IMR-90 (cell line): ENCODE results near the gene RMI2. TPM values are rescaled to one million over a fixed set of nuclear protein-coding genes. Genes with fewer than 3 reads are reported as not detected.

Experiments
- ATAC-seq: fragments of 200-7000 bp; cut with Tn5 transposase; 2 replicates; pipeline ENCODE4 v1.9.1; 2020; ENCODE audit warnings: low read depth, mild to moderate bottlenecking, moderate library complexity
- BruUV-seq: library from RNA; stranded (reverse); fragments of 400-500 nt; replicated peaks from 2 replicates; lab custom pipeline; 2021; lab: Mats Ljungman, UMichigan
- CTCF ChIA-PET: fragments of 300-600 bp; formaldehyde crosslinking; extraction: SDS; loops from one replicate; lab custom pipeline; 2021; ENCODE audit warnings: antibody characterized with exemption; lab: Yijun Ruan, JAX
- POLR2A ChIA-PET: fragments of 300-600 bp; sonication (Branson Sonifier 250); formaldehyde crosslinking; loops from one replicate; lab custom pipeline; 2022; ENCODE audit warnings: antibody characterized with exemption; ENCODE audit not compliant: unreplicated experiment; lab: Charles Lee
- DNase-seq: peaks from one replicate; pipeline ENCODE4 v3.0.0; 2013
- H2AFZ ChIP-seq: replicated peaks from 2 replicates; pipeline ENCODE3; 2013; ENCODE audit warnings: low read length, mild to moderate bottlenecking; ENCODE audit not compliant: poor library complexity
- H2AK5ac ChIP-seq: 2 replicates; pipeline ENCODE4 v1.6.1; 2013; ENCODE audit warnings: low read depth, low read length, inconsistent platforms
- H2AK9ac ChIP-seq: replicated peaks from 2 replicates; pipeline ENCODE3; 2013; ENCODE audit warnings: mild to moderate bottlenecking, low read depth, low read length, moderate library complexity; ENCODE audit not compliant: poor library complexity
- H2BK120ac ChIP-seq: 2 replicates; pipeline ENCODE4 v1.6.1; 2013; ENCODE audit warnings: low read depth, low read length, inconsistent platforms
- H2BK15ac ChIP-seq: 3 replicates; pipeline ENCODE4 v1.6.1; 2013; ENCODE audit warnings: low read depth, low read length, inconsistent platforms
- H2BK20ac ChIP-seq: 2 replicates; pipeline ENCODE4 v1.6.1; 2013; ENCODE audit warnings: low read depth, mild to moderate bottlenecking, inconsistent platforms, low read length, moderate library complexity
- H2BK5ac ChIP-seq: 2 replicates; pipeline ENCODE4 v1.6.1; 2013; ENCODE audit warnings: mild to moderate bottlenecking, low read depth, low read length, inconsistent platforms; ENCODE audit not compliant: poor library complexity, severe bottlenecking
- H3K14ac ChIP-seq: replicated peaks from 2 replicates; pipeline ENCODE4 v1.6.1; 2013; ENCODE audit warnings: low read depth, low read length, inconsistent platforms
- H3K18ac ChIP-seq: 2 replicates; pipeline ENCODE4 v1.6.1; 2013; ENCODE audit warnings: low read depth, low read length, control low read depth
- H3K23ac ChIP-seq: 2 replicates; pipeline ENCODE4 v1.6.1; 2013; ENCODE audit warnings: low read depth, low read length, inconsistent platforms
- H3K27ac ChIP-seq: 2 replicates; pipeline ENCODE4 v1.5.1; 2013; ENCODE audit warnings: mild to moderate bottlenecking, control low read depth, low read length; ENCODE audit not compliant: insufficient read depth
- H3K27me3 ChIP-seq: 2 replicates; pipeline ENCODE4 v1.6.1; 2013; ENCODE audit warnings: low read length; ENCODE audit not compliant: control insufficient read depth, insufficient read depth
- H3K36me3 ChIP-seq: 2 replicates; pipeline ENCODE4 v1.6.1; 2013; ENCODE audit warnings: low read length, mixed read lengths; ENCODE audit not compliant: control insufficient read depth, insufficient read depth
- H3K4ac ChIP-seq: 2 replicates; pipeline ENCODE4 v1.6.1; 2013; ENCODE audit warnings: low read depth, low read length, inconsistent platforms
- H3K4me1 ChIP-seq: 2 replicates; pipeline ENCODE4 v1.6.1; 2013; ENCODE audit warnings: low read length, mixed read lengths; ENCODE audit not compliant: control insufficient read depth, insufficient read depth
- H3K4me2 ChIP-seq: 2 replicates; pipeline ENCODE4 v1.6.1; 2013; ENCODE audit warnings: low read depth, mild to moderate bottlenecking, control low read depth, low read length, moderate library complexity
- H3K4me3 ChIP-seq: 2 replicates; pipeline ENCODE4 v1.5.1; 2013; ENCODE audit warnings: low read depth, mild to moderate bottlenecking, control low read depth, low read length, moderate library complexity; ENCODE audit not compliant: insufficient read depth
- H3K56ac ChIP-seq: 2 replicates; pipeline ENCODE4 v1.6.1; 2013; ENCODE audit warnings: low read length, inconsistent platforms; ENCODE audit not compliant: insufficient read depth; ENCODE audit errors: extremely low read depth
- H3K79me1 ChIP-seq, 2 experiments: 2 replicates each; pipeline ENCODE4 v1.6.1; 2013; ENCODE audit warnings: low read length in 2 of 2, inconsistent platforms in 1 of 2, low read depth in 1 of 2
- H3K9ac ChIP-seq: 2 replicates; pipeline ENCODE4 v1.6.1; 2013; ENCODE audit warnings: low read depth, low read length, control low read depth
- H3K9me1 ChIP-seq: 2 replicates; pipeline ENCODE4 v1.6.1; 2013; ENCODE audit warnings: low read length, inconsistent platforms; ENCODE audit not compliant: insufficient read depth
- H3K9me3 ChIP-seq: 2 replicates; pipeline ENCODE4 v1.6.1; 2013; ENCODE audit warnings: low read length; ENCODE audit not compliant: control insufficient read depth, insufficient read depth
- H4K20me1 ChIP-seq: 2 replicates; pipeline ENCODE4 v1.6.1; 2013; ENCODE audit warnings: low read length, inconsistent platforms; ENCODE audit not compliant: insufficient read depth
- H4K5ac ChIP-seq: 2 replicates; pipeline ENCODE4 v1.6.1; 2013; ENCODE audit warnings: mild to moderate bottlenecking, low read depth, low read length, control low read depth
- H4K8ac ChIP-seq, 2 experiments: 2 replicates each; pipeline ENCODE4 v1.6.1; 2013; ENCODE audit warnings: low read depth in 2 of 2, low read length in 2 of 2, control low read depth in 1 of 2, inconsistent platforms in 1 of 2
- H4K91ac ChIP-seq: 2 replicates; pipeline ENCODE4 v1.6.1; 2013; ENCODE audit warnings: low read depth, low read length, inconsistent platforms; ENCODE audit not compliant: insufficient read depth
- BHLHE40 ChIP-seq: fragments of 150-350 bp; IDR thresholded peaks from 2 replicates; pipeline ENCODE4 v1.6.1; 2016; ENCODE audit warnings: mild to moderate bottlenecking, low read depth, low read length
- NFE2L2 ChIP-seq: fragments of 150-350 bp; IDR thresholded peaks from 2 replicates; pipeline ENCODE4 v1.6.1; 2016; ENCODE audit warnings: low read depth, mild to moderate bottlenecking, low read length
- POLR2A ChIP-seq: IDR thresholded peaks from 2 replicates; pipeline ENCODE4 v1.6.1; 2012; ENCODE audit warnings: mild to moderate bottlenecking, low read depth, low read length
- RFX5 ChIP-seq: IDR thresholded peaks from 2 replicates; pipeline ENCODE4 v1.8.0; 2012; ENCODE audit warnings: low read depth, mild to moderate bottlenecking, low read length, moderate library complexity
- WGBS, 2 experiments: methylation state at CpG; one replicate each; pipeline versions ENCODE4 v1.1.5 to v1.1.7; 2013; ENCODE audit warnings: missing lambda C conversion rate in 2 of 2; ENCODE audit not compliant: insufficient read length in 1 of 2; ENCODE audit errors: extremely low coverage in 2 of 2; 5-methylcytosine and 5-hydroxymethylcytosine counted together
- dilution Hi-C: fragments of 300-500 bp; cut with HindIII; formaldehyde crosslinking; loops from one replicate; pipeline ENCODE4 v1.14.3; 2018; ENCODE audit warnings: low sequenced_read_pairs; ENCODE audit not compliant: unreplicated experiment
- in situ Hi-C: fragments of 300-500 bp; cut with MboI; formaldehyde crosslinking; loops from 3 replicates; pipeline ENCODE4 v1.14.3; 2019; ENCODE audit warnings: low sequenced_read_pairs, inconsistent platforms, mixed read lengths
- intact Hi-C: fragments of 100-400 bp; cut with micrococcal nuclease; formaldehyde crosslinking; loops from 2 replicates; pipeline ENCODE4 v1.10.0; 2022
- polyA plus RNA-seq, 3 experiments: library from polyadenylated mRNA; depleted of rRNA; stranded (reverse); fragments of >200 nt; gene quantifications; 2 replicates each; pipeline ENCODE4 v1.2.3, GENCODE V29; 2012; ENCODE audit warnings: low replicate concordance in 1 of 3
- total RNA-seq: library from RNA; depleted of rRNA; stranded (reverse); fragments of >200 nt; gene quantifications from 2 replicates; pipeline ENCODE4 v1.2.3, GENCODE V29; 2012

RMI2 gene
- total and polyA plus RNA-seq, 2 of the 4 experiments (the other 2 are of a cell fraction): 3.2 to 5.6 TPM

DNA sequence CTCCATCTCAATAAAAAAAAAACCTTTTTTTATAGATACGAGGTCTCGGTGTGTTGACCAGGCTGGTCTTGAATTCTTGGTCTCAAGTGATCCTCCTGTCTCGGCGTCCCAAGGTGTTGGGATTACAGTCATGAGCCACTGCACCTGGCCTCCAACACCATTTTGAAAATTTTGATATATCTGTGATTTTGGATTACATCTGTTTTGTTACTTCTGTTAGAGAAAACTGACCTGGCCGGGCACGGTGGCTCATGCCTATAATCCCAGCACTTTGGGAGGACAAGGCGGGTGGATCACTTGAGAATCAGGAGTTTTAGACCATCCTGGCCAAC, 18.6 kb downstream of the RMI2 start:
- BruUV-seq: no TSS peak

More for the DNA sequence above, 18.6 kb downstream of the RMI2 start:
- ATAC-seq: no peak
- Histone ChIP-seq H2AK9ac (no peak overlapping the region), H3K4me2 (no peak overlapping the region), H2BK15ac (peak overlapping the region; percentile 45; the same call in 1 of the 3 replicates), H3K4me3 (no peak overlapping the region), H2AFZ (no peak overlapping the region), H2BK20ac (no peak overlapping the region), H3K14ac (peak overlapping the region; percentile 62; the same call in 1 of the 2 replicates), H2BK5ac (no peak overlapping the region), H3K56ac (no peak overlapping the region), H3K27ac (peak overlapping the region; percentile 66; the same call in 1 of the 2 replicates), H3K23ac (no peak overlapping the region), H3K9ac (no peak overlapping the region), H2BK120ac (peak overlapping the region; percentile 45; the same call in 1 of the 2 replicates), H3K36me3 (no peaks in the 10 kb centered on the region), H4K91ac (no peak overlapping the region), H3K4me1 (peaks cover 29% of the 10 kb centered on the region), H3K27me3 (no peaks in the 10 kb centered on the region), H3K4ac (peak overlapping the region; percentile 44; the same call in 1 of the 2 replicates), H3K9me3 (no peaks in the 10 kb centered on the region), H3K18ac (peak overlapping the region; percentile 25; the same call in 1 of the 2 replicates), H4K8ac (no peak overlapping the region), H4K5ac (no peak overlapping the region), H3K9me1 (peaks cover 11% of the 10 kb centered on the region), H2AK5ac (peak overlapping the region; percentile 78), H4K20me1 (no peaks in the 10 kb centered on the region), H3K79me1 (no peaks in the 10 kb centered on the region; a peak in 1 of 4 replicates)
- TF ChIP-seq BHLHE40 (no peak), POLR2A (peak; percentile 16; the same call in 1 of the 2 replicates), NFE2L2 (no peak), RFX5 (no peak)
- ChIA-PET CTCF (no interaction called here), POLR2A (interaction anchor here (0.7 kb wide), 1 partner anchor 273 kb away, joined by 3 read pairs; no protein-coding TSS in a partner anchor)
- no CpG with 5 or more reads among the region's 7 CpGs for WGBS, 2 experiments
- DNase-seq: no peak
- intact Hi-C loops: no loop called here
- dilution Hi-C loops: no loop called here
- in situ Hi-C loops: loop anchor here (5.0 kb wide), 2 partner anchors 107 to 397 kb away; partner anchors contain the start of gene SOCS1
